Pulmonary artery endothelial cell (primary cell): ENCODE measurements around the gene SYCP2. TPM values are rescaled to one million over a fixed set of nuclear protein-coding genes. Genes with fewer than 3 reads are reported as not detected.
"Not testable (repeated sequence)": the region's sequence is repeated elsewhere in the genome, so short reads cannot be mapped to it uniquely, and the experiment has no call there.

Source experiments
- DNase-seq: peaks from one replicate; pipeline ENCODE4 v3.0.0-alpha.2; 2011; ENCODE audit warnings: low read depth, low spot score
- total RNA-seq: library from RNA; depleted of rRNA; stranded (reverse); fragments of >200 nt; gene quantifications from 2 replicates; pipeline ENCODE4 v1.2.3, GENCODE V29; 2014

Gene SYCP2, protein sequence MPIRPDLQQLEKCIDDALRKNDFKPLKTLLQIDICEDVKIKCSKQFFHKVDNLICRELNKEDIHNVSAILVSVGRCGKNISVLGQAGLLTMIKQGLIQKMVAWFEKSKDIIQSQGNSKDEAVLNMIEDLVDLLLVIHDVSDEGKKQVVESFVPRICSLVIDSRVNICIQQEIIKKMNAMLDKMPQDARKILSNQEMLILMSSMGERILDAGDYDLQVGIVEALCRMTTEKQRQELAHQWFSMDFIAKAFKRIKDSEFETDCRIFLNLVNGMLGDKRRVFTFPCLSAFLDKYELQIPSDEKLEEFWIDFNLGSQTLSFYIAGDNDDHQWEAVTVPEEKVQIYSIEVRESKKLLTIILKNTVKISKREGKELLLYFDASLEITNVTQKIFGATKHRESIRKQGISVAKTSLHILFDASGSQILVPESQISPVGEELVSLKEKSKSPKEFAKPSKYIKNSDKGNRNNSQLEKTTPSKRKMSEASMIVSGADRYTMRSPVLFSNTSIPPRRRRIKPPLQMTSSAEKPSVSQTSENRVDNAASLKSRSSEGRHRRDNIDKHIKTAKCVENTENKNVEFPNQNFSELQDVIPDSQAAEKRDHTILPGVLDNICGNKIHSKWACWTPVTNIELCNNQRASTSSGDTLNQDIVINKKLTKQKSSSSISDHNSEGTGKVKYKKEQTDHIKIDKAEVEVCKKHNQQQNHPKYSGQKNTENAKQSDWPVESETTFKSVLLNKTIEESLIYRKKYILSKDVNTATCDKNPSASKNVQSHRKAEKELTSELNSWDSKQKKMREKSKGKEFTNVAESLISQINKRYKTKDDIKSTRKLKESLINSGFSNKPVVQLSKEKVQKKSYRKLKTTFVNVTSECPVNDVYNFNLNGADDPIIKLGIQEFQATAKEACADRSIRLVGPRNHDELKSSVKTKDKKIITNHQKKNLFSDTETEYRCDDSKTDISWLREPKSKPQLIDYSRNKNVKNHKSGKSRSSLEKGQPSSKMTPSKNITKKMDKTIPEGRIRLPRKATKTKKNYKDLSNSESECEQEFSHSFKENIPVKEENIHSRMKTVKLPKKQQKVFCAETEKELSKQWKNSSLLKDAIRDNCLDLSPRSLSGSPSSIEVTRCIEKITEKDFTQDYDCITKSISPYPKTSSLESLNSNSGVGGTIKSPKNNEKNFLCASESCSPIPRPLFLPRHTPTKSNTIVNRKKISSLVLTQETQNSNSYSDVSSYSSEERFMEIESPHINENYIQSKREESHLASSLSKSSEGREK (N-terminal part only)
- 0.28 and 0.33 TPM in 2 replicates for total RNA-seq

- DNase-seq = no peak
These were observed at the start of gene SYCP2 for GRCh38 chr20:59933296-59933848. TSS of gene SYCP2 (minus strand) at chr20:59933637. CDS start at chr20:59922413, 11,224 bp downstream.

DNA sequence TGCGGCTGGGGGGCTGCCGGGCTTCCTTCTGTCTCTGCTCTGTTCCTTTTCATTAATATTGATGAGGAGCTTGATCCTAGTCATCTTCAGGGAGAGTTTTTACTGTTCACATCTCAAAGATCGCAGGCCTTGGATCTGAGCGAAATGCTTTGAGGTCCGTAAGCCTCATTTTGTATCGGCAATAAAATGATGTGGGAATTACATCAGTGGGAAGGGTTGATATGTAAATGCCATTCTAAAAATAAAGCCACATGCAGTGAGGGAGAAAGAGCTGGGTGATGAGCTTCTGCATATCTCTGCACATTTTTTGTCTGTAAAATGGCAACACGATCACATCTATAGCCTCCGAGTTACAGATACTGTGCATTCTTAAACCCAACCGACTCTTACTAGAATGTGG is 49.6 kb upstream of the SYCP2 start:
- DNase-seq = no peak

DNA sequence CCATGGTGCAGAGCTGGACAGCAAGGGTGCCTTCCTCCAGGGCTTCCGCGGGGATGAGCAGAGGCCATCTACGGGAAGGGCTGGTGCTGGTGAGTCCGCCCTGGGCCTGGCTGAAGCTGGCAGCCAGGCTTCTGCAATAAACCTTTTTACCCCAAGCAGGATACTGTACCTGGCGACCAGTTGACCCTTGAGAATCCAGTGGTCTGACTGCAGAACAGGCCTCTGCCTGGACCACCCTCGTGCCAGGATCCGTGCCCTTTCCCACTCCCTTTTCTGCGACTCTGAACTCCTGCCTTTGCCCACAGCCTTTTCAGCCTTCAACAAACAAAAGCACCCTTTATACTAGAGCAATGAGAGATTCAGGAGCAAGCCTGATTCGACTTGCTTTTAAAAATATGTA is 43.6 kb upstream of the SYCP2 start:
- DNase-seq = no peak

DNA sequence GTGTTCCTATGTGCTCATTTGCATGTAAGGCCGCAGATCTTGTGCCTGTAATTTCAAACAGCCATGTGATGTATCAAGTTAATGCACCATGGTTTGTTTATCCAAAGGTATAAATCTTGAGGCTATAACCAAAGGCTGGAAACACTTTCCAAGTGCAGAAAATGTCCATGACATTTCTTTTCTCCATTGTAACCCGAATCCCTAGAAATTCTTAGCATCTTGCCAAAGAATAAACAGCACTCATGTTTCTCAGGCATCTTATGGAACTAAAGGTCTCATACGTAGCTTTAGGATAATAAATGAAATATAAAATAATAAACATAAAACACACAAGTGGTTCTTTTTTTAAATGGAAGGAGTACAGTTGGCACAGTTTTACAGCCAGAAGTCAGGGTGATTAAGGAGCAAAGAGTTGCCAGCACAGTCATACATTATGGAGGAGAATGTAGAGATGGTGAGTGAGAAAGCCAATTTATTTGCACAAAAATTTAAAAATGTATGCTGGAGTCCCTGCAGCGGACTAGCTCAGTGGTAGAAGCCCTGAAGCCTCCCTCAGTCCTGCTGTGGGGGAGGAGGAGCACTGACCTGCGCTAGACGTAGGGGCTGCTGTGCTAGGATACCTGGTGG is 42.8 kb upstream of the SYCP2 start:
- no peak for DNase-seq

- no peak for DNase-seq
These were observed 38.8 kb upstream of the SYCP2 start for GRCh38 chr20:59972037-59972801.

- no peak for DNase-seq
These were observed 38.0 kb upstream of the SYCP2 start for GRCh38 chr20:59971428-59971827.

- no peak for DNase-seq
These were observed 33.0 kb upstream of the SYCP2 start for GRCh38 chr20:59966428-59966827.

GRCh38 chr20:59962155-59962554 is 28.7 kb upstream of the SYCP2 start:
- DNase-seq = no peak

- DNase-seq = no peak
These were observed 28.0 kb upstream of the SYCP2 start for GRCh38 chr20:59961423-59961822.

GRCh38 chr20:59958626-59959025 is 25.2 kb upstream of the SYCP2 start:
- no peak for DNase-seq

DNA sequence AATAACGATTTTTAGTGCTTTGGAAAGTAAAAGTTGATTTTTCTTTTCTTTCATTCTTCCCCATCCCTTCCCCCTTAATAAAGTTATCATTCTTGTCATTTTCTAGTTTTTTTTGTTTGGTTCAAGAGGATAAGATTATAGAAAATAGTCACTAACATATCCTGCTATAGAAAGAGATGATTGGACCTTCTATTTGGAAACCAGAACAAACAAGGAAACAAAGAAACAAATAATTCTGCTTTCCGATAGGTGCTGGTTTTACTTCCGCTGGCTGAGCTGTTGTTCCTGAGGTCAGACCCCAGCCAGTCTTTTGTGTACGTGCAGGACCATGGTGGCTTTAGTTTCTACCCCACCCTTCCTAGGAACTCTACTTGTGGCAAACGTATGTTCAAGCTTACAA is 24.7 kb upstream of the SYCP2 start, which contains the start of gene CDH26:
Gene CDH26, plus strand, starts transcription at position 301 of the 400 bp plus-strand sequence. CDS start 304 bp downstream, outside the sequence.
- no peak for DNase-seq

DNA sequence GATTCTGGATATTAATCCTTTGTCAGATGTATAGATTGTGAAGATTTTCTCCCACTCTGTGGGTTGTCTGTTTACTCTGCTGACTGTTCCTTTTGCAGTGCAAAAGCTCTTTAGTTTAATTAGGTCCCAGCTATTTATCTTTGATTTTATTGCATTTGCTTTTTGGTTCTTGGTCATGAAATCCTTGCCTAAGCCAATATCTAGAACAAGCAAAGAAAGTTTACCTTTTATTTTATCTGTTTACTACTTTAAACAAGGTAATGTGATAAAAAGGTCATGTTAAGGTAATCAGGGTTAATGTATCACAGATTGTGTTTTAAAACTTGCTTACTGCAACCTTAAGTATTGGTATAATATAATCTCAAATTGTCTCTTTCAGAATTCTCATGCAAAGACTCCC is 24.1 kb upstream of the SYCP2 start:
- DNase-seq = not testable (repeated sequence)

DNA sequence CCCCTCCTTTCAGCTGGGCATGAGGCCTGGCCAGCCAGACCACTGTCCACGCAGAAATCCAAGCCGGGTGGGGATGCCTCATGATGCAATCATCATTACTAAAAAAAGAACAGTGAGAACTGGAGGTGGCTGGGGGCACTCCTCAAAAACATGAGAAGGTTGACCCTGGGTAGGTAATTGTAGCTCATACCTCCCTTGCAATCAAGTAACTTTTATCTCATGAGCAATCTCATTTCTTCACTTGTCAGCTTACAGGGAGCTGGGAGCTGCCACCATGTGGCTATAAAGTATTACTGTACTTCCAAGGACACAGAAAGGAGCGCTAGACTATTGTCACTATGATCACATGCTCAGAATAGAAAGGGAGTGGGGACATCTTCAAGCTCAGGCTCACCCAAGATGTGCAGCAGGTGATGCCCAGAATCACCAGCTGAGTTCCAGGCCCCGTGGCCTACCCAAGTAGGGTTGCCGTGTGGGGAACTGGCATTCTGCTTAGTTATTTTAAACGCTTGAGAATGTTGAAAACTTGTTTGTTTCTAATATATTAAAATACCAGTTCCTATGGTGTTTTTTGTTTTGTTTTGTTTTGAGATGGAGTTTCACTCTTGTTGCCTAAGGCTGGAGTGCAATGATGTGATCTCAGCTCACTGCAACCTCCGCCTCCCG is 21.8 kb upstream of the SYCP2 start:
- DNase-seq = no peak

DNA sequence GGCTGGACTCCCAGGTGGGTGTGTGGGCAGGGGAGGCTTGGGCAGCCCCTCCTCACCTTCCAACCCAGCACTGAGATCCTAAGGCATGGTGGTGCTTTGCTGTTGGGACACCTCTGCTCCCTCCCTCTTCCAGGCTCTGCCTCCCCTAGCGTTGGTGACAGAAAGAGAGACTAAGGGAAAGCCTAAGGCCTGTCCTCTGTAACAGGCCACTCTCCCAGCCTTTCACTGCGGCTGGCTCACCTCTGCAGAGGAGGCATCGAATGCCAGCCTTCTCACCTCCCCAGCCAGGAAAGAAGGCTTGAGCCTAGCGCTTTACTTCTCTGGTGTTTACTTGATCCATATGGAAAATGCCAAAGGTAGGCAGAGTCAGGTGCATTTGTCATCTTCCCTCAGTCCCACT is 21.3 kb upstream of the SYCP2 start:
- no peak for DNase-seq

GRCh38 chr20:59949911-59950310 is 16.5 kb upstream of the SYCP2 start:
- DNase-seq = no peak

GRCh38 chr20:59948828-59949720 is 15.6 kb upstream of the SYCP2 start:
- DNase-seq = no peak

GRCh38 chr20:59948212-59948611 is 14.8 kb upstream of the SYCP2 start:
- no peak for DNase-seq

DNA sequence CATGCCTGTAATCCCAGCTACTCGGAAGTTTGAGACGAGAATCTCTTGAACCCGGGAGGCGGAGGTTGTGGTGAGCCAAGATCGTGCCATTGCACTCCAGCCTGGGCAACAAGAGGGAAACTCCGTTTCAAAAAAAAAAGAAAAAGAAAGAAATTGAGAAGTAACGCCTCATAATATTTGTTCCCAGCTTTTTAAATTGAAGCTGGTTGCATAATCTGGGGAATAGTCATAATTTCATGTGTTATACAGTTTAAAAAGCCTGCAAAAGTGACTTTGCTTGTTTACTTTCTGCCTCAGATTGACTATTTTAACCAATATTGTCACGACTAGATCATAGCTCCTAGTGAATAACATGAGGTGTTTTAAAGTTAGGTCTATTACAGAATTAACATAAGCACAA is 13.9 kb upstream of the SYCP2 start:
- DNase-seq = no peak
